HFF-Myc (cell line): ENCODE measurements around the gene KRT72.
A peak's percentile ranks its signal among the peaks of the same experiment; 100 is the strongest.

Experiments used
- DNase-seq: peaks from one replicate; pipeline ENCODE4 v3.0.0-alpha.2; 2011; ENCODE audit warnings: low read depth; ENCODE audit errors: extremely low read depth
- H3K4me3 ChIP-seq: replicated peaks from 2 replicates; pipeline ENCODE4 v1.5.1; 2011; ENCODE audit warnings: low read depth, mild to moderate bottlenecking, control low read depth, low read length
- TF ChIP-seq, protein P1 (sequence below): IDR thresholded peaks from 2 replicates; pipeline ENCODE4 v1.5.1; 2012; ENCODE audit warnings: mild to moderate bottlenecking, low read depth, low read length, control low read depth; ENCODE audit errors: missing control alignments

KRT72 gene

DNA sequence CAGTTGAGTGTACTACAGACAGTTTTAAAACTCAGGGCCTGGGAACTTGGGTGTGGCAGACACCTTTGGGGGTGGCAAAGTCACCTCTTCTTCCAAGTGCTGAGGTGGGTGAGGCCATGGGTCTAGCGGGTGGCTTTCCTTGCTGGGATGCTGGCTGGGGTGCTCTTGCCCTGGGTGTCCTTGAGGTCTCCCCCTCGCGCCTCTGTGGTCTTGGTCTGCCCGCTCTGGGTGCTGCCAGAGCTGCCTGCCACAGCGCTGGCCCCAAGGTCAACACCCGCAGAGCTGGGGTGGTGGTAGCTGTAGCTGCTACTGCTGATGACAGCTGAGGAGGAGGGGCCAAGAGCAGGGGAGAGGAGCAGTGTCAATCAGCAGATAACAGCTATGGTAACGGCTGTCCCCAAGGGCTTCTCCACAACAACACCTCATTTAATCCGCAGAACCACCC, 34.4 kb downstream of the KRT72 start:
- TF ChIP-seq, protein P1, sequence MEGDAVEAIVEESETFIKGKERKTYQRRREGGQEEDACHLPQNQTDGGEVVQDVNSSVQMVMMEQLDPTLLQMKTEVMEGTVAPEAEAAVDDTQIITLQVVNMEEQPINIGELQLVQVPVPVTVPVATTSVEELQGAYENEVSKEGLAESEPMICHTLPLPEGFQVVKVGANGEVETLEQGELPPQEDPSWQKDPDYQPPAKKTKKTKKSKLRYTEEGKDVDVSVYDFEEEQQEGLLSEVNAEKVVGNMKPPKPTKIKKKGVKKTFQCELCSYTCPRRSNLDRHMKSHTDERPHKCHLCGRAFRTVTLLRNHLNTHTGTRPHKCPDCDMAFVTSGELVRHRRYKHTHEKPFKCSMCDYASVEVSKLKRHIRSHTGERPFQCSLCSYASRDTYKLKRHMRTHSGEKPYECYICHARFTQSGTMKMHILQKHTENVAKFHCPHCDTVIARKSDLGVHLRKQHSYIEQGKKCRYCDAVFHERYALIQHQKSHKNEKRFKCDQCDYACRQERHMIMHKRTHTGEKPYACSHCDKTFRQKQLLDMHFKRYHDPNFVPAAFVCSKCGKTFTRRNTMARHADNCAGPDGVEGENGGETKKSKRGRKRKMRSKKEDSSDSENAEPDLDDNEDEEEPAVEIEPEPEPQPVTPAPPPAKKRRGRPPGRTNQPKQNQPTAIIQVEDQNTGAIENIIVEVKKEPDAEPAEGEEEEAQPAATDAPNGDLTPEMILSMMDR, result no peak
- no peak overlapping the region for H3K4me3 ChIP-seq
- DNase-seq, result no peak

DNA sequence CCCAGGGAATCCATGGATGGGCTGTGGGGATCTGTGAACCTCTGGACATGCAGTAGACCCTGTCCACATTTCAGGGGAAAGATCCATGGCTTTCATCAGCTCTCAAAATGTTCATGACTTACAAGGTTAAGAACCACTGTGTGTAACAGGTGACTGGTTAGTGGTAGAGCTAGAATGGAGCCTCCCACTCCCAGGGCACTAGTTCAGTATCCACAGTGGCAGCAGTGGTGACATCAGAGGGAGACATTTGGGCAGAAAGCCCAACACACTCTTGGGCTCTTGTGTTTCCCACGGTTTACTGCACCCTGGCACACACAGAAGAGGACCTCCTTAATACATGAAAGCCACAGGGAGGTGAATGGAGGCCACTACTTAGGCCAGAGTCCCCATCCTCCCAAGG, 36.7 kb downstream of the KRT72 start:
- DNase-seq, result no peak
- no peak overlapping the region for H3K4me3 ChIP-seq

DNA sequence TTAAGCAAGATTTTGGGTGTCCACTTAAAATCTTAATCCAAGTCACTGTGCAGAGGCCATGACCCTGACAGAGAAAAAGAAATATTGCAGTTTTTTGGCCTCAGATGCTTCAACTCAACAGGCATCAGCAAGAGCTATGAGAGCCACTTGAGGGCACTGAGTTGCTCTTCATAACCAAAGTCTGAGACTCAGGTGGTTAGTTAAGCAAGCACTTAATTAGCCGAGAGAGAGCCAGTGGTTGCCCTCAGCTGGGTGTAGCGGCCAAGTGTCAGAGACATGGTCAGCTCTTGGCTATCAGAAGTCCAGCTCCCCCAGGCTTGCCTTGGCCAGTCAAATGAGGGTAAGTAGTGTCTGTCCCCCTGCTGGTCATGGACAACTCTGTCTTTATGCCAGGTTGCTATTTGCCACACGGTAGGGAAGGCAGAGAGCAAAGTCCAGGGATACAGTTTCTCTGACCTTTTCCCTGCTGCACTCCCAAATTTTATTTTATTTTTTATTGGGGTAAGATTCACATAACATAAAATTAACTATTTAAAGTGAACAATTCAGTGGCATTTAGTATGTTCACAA, 39.3 kb downstream of the KRT72 start:
- DNase-seq, result no peak
- no peak overlapping the region for H3K4me3 ChIP-seq
- TF ChIP-seq, protein P1, result peak; percentile 39

More for the DNA sequence above, 36.7 kb downstream of the KRT72 start:
- TF ChIP-seq, protein P1, result no peak

DNA sequence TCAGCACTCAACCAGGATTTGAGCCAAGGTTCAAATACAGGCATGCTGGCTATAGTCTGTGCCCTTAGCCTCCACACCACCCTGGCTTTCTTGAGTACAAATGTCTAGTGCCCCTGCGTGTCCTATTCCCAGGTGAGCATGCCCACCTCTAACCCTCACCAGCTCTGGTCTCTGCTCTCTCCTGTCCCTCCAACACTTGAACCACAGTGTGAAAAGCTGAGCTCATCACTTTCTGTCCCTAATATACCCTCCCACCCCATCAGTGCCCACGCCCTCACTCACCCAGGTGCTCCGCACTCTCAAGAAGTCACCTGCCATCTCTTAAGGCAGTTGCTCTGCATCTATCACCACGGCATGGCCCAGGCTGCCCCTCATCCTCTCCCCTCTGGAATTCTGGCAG, 41.3 kb downstream of the KRT72 start:
- DNase-seq, result no peak
- TF ChIP-seq, protein P1, result no peak

DNA sequence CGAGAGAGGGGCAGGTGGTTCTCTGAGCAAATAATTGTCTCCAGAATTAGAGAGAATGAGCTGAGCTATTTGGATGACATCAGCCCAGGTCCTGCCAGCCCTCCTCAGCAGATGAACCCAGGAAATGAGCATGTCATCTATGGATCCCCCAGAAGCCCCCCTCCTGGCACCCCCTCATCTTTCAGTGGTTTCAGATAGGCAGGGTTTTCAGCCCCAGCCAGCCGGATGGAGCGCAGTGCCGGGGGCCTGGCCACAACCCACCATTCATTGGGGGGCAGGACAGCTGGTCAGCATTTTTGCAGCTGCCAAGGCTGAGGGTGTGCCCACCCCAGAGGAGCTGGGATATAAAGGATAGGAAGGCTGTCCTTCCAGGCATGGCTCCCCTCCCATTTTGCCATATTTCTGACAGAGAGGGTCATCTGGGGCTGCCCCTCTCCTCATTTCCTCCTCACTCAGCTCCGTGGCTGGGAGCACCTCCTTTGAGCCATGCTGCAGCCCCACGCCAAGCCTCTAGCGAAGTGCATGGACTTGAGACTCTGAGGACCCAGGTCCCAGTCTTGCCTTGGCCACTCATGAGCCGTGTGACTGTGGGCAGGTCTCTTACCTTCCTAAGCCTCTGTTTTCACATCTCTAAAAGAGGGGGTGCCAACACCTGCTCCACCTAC, 42.4 kb downstream of the KRT72 start:
- DNase-seq, result no peak
- H3K4me3 ChIP-seq, result no peak overlapping the region
- TF ChIP-seq, protein P1, result no peak

More for the DNA sequence above, 41.3 kb downstream of the KRT72 start:
- H3K4me3 ChIP-seq, result no peak overlapping the region

DNA sequence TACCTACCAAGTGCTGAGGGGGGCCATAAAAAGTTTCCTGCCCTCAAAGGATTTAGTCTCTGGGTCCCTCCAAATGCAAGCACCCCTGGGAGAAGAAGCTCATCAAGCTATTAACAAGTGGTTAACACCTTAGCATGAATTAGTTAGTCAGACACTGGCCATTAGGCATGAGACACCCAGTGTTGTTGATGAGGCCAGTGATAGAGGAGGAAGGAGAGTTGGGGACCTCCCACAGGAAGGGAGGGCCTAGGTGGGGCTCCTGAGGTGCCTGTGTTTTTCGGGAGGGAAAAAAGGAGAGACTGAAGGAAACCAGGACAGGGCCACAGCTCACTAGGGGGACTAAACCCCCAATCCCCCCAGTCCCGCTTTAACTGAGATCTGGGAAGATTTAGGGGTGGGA, 43.8 kb downstream of the KRT72 start:
- no peak for DNase-seq
- TF ChIP-seq, protein P1, result no peak
- no peak overlapping the region for H3K4me3 ChIP-seq
